Measurements from ENCODE around the gene UNC45A.
"Not testable (repeated sequence)": the region's sequence is repeated elsewhere in the genome, so short reads cannot be mapped to it uniquely, and the experiment has no call there.

The UNC45A gene

DNA sequence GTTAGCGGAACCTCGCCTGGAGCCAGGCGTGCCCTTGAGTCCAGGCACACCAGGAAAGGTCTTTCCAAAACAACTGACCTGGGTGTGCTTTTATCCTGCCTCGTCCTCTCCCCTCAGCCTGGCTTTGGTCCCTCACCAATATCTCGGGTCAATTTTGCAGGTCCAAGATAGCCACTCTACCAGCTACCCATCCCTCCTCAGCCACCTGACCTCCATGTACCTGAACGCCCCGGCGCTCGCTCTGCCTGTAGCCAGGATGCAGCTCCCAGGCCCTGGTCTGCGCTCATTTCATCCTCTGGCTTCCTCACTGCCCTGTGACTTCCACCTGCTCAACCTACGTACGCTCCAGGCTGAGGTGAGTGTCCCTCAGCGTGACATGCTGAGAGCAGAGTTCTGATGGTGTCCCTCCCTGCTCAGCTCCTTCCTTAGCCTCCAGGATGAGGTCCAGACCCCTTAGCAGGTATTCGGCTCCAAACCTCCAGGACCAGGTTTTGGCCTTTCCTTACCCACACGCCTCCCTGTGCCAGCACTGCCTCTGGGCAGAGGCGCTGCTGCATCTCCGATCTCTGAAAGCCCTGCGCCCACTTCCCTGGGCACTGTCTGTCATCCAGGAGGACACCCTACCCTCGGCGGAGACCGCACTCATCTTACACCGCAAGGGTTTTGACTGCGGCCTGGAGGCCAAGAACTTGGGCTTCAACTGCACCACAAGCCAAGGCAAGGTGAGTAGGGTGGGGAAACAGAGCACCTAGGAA, 16.9 kb upstream of the UNC45A start:
- DNase-seq = no peak

DNA sequence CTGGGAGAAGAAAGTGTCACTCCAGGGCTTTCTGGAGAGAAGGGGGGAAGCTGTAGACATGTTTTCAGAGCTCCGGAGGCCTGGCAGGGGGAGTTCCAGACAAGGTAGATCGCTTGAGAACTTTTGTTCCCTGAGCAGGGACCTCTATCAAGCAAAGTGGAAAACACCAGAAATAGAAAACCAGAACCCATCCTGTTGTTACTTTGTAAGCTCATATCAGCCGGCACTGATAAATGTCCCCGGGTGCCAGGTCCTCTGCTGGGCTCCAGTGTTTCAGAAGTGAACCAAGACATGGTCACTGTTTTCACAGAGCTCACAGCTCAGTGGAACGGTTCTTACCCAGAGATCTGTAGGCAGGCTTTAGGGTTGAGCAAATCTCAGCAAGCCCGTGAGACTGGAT, 16.2 kb upstream of the UNC45A start:
- no peak for DNase-seq

DNA sequence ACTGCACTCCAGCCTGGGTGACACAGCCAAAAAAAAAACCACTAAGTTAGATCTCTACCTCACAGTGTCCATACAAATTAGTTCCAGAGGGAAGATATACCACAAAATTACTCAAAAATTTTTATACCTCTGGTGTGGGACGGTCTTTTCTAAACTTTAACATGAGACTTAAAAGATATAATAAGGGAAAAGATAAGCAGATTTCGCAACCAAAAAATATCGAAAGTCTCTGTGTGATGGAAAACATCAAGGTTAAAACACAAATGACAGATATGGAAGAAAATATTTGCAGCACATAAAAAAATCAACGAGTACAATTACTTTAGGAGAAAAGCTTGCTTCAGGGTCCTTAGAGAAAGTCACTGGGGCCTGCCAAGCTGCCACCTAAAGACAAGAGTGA, 13.2 kb upstream of the UNC45A start:
- no peak for DNase-seq

DNA sequence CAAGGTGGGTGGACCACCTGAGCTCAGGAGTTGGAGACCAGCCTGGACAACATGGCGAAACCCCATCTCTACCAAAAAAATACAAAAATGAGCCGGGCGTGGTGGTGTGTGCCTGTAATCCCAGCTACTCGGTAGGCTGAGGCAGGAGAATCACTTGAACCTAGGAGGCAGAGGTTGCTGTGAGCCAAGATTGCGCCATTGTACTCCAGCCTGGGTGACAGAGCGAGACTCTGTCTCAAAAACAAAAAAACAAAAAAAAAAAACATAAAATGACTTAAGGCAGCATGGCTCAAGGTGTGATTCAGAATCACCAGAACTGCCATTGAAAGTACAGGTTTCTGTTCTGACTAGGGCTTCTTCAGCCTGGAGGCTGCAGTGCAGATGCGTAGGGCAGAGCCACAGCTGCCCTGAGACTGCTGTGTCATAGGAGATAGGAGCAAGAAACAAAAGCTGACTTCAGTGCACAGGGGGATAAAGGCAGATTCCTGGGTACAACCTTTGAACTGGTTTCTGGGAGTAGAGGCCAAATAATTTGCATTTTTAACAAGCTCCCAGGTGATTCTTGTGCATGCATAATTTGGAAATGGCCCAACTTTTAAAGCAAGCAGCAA, 12.3 kb upstream of the UNC45A start:
- not testable (repeated sequence) for DNase-seq

DNA sequence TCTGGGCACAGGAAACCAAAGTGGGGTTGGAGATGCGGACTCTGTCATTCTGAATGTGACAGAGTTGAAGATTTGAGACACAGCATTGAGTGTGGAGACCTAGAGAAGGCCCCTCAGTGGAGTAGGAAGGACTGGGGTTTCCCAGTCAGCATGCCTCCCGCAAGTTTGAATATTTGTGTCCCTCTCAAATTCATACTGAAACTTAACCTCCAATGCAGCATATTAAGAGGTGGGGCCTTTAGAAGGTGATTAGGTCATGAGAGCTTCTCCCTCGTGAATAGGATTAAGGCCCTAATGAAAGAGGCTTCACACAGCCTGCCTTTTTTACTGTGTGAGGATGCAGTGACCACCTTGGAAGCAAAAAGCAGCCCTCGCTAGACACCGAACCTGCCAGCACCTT, 10.7 kb upstream of the UNC45A start:
- no peak for DNase-seq

DNA sequence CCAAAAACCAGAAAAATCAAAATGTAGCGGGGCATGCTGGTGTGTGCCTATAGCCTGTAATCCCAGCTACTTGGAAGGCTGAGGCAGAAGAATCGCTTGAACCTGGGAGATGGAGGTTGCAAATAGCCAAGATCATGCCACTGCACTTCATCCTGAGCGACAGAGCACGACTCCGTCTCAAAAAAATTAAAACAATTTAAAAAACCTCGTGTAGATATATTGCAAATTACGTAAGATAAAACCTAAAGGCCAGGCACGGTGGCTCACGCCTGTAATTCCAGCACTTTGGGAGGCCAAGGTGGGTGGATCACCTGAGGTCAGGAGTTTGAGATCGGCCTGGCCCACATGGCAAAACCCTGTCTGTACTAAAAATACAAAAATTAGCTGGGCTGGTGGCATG, 8.3 kb upstream of the UNC45A start:
- not testable (repeated sequence) for DNase-seq

DNA sequence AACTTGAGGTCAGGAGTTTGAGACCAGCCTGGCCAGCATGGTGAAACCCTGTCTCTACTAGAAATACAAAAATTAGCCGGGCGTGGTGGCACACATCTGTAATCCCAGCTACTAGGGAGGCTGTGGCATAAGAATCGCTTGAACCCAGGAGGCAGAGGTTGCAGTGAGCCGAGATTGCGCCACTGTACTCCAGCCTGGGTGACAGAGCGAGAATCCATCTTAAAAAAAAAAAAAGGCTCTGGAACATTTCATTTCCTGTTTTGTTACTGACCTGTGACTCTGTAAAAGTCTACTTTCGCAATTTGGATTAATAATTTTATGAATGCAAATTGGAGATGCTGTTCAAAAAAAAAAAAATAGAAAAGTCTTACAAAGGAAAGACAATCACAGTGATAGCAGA, 7.0 kb upstream of the UNC45A start:
- not testable (repeated sequence) for DNase-seq

DNA sequence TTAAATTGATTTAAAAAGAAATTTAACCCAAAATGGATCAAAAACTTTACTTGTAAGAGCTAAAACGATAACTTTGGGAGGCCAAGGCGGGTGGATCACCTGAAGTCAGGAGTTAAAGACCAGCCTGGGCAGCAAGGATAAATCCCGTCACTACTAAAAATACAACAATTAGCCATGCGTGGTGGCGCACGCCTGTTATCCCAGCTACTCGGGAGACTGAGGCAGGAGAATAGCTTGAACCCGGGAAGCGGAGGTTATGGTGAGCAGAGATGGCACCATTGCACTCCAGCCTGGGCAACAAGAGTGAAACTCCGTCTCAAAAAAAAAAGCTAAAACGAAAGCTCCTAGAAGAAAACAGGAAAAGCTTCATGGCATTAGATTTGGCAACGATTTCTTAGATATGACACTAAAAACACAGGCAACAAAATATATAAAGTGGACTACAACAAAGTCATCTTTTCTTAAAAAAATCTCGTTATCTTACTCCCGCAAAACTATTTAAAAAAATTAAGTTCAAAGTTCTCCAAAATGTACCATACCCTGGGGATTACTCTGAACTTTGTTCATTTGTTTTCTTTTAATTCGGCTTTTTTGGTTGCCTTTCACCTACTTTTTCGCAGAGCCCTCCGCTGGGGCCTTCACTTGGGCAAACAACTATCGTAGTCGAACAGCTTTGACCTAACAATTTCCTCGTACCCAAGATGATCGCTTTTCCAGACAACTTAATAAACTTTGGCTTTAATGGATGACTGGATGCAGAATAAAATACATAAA, 5.7 kb upstream of the UNC45A start:
- no peak for DNase-seq

DNA sequence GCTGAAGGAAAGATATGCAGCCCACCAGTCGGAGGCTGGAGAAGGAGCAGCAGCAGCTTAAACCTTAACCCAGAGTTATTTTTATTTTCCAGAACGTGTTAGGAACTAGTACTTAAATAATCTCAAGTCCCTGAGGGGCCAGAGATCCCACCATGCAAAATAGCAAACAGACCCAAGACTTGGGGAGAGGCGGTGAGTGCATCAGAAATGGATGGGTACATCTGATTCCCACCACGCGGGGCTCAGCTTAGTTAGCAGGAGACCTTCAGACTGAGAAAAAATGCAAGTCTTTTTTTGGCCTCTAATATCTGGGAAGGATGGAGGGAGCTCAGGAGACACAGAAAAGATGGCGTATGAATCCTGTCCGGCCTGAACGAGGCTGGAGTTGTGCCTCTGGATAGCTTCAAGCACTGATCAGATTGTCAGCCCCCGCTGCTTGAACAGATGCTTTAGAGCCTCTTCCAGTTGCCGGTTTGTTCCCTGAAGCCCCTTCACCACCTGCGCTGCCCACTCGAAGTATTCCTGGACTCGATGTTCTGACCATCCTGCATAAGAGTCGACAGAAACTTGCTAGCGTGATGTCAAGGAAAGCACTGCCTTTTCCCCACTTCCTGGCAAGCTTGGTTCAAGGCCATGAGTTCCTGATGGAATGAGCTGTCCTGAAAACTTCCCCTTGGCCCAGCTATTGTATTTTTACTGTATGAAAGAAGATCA, 4.1 kb upstream of the UNC45A start:
- DNase-seq = no peak

DNA sequence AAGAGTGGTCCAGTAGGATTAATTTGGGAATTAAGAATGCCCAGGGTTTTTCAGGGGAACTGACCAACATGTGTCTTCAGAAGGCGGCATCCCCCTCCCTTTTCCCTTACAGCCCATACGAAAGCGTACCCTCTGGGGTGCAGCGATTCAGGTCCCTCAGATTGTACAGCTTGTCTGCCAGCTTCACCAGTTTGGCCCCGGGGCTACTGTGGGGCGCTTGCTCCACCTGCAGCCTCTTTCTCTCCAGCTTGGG, 3.6 kb upstream of the UNC45A start:
- DNase-seq = no peak

DNA sequence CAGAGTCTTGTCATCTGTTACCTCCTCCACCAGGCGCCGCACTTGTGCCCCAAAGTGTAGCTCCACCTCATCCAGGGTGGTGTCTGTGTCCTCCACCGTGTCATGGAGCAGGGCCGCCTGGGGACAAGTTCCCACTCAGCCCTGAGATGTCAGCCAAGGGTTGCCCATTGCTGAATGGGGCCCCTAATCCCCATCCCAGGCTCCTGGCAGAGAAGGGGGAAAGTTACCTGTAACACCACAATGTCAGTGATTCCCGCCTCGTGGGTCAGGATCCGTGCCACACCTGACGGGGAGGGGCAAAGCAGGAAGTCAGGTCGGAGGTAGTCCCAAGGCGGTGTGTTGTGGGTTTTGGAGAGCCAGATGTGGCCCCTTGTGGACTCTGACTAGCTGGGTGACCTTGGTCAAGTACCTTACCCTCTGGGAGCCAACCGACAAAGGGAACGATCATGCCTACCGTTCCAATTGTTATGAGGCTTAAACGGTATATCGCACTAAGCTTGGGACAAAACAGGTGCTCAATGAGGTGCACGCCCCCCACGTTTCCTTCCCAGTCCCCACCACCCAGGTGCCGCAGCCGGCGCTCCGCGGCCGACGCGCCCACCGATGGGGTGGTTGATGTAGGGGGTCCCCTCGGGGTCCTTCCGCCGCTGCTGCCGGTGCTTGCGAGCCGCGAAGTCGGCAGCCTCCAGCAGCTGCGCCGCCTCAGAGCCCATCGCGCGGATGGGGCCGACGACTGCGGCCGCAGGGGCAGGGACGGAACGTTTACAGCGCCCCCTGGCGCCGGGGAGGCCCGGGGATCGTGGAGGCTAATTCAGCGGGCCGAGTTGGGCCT, 3.0 kb upstream of the UNC45A start, which contains the start of gene HDDC3:
HDDC3 (minus strand) TSS at position 722 of the 832 bp plus-strand sequence; CDS start at position 713, 9 bp downstream.
- peak; percentile 66 for DNase-seq

DNA sequence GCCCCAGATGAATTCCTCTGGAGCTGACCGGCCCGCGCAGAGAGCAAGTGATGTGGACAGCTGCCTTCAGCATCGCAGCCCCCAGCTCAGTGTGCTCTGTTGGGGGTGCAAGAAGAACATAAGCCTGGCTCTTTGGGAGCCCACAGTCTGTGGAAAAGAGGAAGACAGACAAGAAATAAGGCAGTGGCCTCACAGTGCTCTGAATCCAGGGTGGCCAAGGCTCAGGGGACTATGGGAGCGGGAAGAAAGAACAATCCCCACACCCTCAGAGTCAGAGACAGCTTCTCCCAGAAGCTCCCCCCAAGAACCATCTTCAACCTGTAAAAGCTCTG, 2.5 kb upstream of the UNC45A start:
- no peak for DNase-seq

DNA sequence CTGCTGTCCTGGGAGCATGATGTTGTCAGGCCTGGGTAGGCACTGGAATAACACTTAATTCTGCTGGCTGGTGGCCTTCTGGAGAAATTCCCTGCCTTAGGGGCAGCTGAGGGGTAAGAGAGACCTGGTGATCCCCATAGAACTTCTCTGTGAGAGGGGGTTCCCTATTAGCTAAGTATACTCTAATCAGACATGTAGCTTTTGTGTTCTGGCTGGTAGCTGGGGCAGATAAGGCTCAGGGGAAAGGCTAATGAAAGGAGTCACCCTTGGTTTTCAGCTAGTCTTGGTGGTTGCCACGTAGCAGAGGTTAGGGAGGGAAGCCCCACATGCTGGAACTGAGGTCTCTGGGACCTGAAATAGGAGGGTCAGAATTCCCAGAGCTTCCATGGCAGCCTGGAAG, 1.8 kb upstream of the UNC45A start:
- no peak for DNase-seq

DNA sequence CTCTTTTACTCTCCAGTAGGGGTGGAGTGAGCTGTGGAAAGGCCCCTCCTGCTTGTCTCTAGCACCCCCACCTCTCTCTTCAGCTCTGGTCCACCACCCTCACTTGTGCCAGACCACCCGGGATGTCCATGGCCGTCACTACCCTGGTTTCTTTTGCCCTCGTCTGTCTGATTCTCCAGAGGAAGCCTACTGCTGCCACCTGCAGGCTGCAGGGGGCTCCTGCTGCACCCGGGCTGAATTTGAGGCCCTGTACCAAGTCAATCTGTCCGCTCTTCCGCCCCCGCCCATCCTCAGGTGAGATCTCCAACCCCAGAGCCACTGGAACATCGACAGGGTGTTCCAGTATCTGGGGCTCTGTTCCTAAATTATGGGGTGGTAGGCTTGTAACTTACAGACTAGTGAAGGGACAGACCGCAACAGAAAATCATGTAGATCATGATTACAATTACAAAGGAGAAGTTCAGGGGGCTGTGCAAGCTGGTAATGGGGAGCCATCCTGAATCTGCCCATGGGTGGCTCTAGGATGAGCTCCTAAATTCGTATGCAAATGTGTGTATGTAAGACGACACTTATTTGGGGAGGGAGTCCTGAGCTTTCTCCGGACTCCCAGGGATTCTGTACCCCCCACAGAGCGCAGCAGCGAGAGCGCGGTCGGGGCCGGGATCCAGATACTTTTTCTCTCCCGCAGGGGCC, 683 bp upstream of the UNC45A start:
- DNase-seq = peak; percentile 69

DNA sequence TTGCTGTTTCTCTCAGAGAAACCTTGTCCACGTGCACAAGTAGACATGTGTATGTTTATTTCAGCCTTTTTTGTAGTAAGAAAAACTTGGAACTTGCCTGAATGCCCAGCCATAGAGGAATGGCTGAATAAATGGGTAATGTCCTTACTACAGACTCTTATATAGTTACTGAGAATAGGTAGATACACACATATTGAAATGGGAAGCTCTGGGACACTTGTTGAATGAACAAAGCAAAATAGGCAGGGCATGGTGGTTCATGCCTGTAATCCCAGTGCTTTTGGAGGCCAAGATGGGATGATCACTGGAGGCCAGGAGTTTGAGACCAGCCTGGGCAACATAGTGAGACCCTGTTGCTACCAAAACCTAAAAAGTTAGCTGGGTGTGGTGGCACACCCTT, 1.7 kb downstream of the UNC45A start:
- DNase-seq = no peak

DNA sequence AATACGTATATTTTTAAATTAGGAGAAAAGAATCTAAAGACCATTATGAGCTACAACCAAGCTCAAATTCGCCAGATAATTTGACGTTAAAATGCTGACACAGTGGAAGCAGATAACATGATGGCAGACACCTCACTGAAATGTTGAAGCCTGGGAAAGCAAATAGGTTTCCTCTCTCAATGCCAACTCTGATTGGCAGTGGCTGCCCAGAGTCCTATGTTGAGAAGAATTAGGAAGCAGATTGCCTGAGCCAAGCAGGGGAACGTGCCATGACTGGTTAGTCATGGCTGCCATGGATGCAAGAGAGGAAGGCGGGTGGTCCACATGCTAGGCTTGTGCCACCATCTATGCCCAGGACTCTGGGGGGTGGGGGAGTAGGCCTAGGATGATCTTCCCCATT, 3.2 kb downstream of the UNC45A start:
- DNase-seq = no peak

DNA sequence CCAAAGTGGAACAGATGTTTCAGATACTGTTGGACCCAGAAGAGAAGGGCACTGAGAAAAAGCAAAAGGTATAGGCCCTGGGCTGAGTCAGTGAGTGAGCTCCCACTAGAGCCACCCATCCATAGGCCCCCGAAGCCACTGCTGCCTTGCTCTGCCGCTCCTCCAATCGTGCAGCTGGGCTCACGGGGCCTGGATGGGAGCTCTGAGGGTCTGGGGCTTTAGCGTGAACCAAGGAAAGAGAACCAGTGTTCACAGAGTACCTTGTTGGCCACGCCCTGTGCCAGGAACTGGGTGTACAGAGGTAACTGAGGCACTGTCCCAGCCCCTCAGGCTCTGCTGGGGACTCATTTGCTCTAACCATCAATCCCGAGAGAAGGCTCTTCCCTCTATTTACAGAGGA, 4.7 kb downstream of the UNC45A start:
- DNase-seq = no peak

DNA sequence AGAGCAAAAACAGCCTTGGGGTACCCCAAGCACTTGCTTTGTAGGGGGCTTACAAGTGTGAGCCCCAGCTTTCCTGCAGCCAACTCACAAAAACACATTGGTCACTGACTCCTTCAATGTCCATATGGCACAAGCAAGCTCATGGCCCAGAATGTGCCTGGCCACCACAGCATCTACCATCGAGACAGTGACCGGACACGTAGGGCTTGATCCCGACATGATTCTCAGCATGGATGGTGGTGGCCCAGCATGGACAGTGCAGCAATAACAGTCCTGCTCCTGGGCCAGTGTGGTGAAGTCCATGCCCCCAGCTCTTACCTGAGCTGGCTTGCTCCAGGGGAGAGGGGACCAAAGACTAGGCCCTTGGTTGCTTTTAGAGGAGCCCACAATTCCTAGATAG, 6.0 kb downstream of the UNC45A start:
- no peak for DNase-seq

DNA sequence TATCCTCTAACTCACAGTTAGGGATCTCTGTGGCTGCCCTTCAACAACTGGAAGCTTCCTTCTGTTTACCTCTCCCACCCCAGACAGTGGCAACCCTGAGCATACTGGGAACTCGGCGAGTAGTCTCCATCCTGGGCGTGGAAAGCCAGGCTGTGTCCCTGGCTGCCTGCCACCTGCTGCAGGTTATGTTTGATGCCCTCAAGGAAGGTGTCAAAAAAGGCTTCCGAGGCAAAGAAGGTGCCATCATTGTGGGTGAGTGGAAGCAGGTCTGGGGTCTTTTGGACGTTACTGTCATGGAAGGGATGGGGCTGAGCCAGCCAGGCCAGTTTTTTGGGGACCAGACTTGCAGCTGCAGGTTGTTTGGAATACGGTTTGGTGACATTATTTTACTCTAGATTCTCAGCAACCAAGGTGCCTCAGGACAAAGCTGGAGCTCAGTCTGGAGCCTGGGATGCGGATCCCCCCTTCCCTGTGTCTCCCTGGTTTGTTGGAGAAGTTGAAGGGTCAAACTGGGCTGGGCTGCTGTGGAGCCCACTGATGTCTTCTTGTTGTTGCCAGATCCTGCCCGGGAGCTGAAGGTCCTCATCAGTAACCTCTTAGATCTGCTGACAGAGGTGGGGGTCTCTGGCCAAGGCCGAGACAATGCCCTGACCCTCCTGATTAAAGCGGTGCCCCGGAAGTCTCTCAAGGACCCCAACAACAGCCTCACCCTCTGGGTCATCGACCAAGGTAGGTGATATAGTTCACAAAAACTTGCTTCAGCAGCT, 7.5 kb downstream of the UNC45A start:
- DNase-seq = no peak

DNA sequence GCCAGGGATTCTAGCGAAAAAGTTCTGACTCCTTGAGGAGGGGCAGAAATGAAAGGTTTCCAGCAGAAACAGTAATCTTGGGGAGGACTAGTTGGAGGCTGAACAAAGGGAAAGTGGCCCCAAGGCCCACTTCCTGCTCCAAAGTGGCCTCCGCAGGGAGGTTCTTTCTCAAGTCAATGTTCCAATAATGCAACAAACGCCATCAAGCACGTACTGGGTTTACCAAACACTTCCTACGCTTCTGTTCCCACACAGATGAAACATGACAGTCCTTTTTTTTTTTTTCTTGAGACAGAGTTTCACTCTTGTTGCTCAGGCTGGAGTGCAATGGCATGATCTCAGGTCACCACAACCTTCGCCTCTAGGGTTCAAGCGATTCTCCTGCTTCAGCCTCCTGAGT, 10.0 kb downstream of the UNC45A start:
- DNase-seq = no peak

DNA sequence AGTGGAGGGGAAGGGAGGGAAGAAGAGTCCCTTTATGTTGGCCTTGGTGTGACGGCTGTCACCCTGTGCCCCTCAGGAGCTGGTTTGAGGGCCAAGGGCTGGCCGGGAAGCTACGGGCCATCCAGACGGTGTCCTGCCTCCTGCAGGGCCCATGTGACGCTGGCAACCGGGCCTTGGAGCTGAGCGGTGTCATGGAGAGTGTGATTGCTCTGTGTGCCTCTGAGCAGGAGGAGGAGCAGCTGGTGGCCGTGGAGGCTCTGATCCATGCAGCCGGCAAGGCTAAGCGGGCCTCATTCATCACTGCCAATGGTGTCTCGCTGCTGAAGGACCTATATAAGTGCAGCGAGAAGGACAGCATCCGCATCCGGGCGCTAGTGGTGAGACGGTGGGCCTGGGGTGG, 11.5 kb downstream of the UNC45A start:
- no peak for DNase-seq

Data from NCI-H1092 treated with DMSO at 0.1 percent for 48 hours (cell line).